Immature natural killer cell (primary cell): ENCODE data around the gene WDR5. TPM values are rescaled to one million over a fixed set of nuclear protein-coding genes. Genes with fewer than 3 reads are reported as not detected.

Source experiments
- DNase-seq, 3 donors: peaks; one replicate each; pipeline ENCODE4 v3.0.0; 2022; ENCODE audit warnings: mixed read lengths in 1 of 3
- H3K27ac Mint-ChIP-seq, 6 donors: one replicate each; pipeline ENCODE4 v1.8.0; 2020; ENCODE audit warnings: mixed read lengths in 6 of 6, mild to moderate bottlenecking in 5 of 6, inconsistent platforms in 4 of 6, moderate library complexity in 3 of 6
- H3K27me3 Mint-ChIP-seq, 3 donors: one replicate each; pipeline ENCODE4 v1.8.0; 2020 to 2021; ENCODE audit warnings: low read depth in 3 of 3, mild to moderate bottlenecking in 3 of 3, mixed read lengths in 3 of 3, moderate library complexity in 3 of 3, inconsistent platforms in 1 of 3
- H3K36me3 Mint-ChIP-seq, 3 donors: one replicate each; pipeline ENCODE4 v1.8.0; 2020; ENCODE audit warnings: mixed read lengths in 3 of 3, inconsistent platforms in 2 of 3, mild to moderate bottlenecking in 2 of 3
- H3K4me1 Mint-ChIP-seq, 2 donors: one replicate each; pipeline ENCODE4 v1.8.0; 2020; ENCODE audit warnings: inconsistent platforms in 2 of 2, mild to moderate bottlenecking in 2 of 2, mixed read lengths in 2 of 2, moderate library complexity in 1 of 2
- H3K4me3 Mint-ChIP-seq, 5 donors: one replicate each; pipeline ENCODE4 v1.8.0; 2020; ENCODE audit warnings: mild to moderate bottlenecking in 5 of 5, mixed read lengths in 5 of 5, inconsistent platforms in 3 of 5, moderate library complexity in 3 of 5
- H3K9me3 Mint-ChIP-seq, 6 donors: one replicate each; pipeline ENCODE4 v1.8.0; 2020; ENCODE audit warnings: mild to moderate bottlenecking in 6 of 6, mixed read lengths in 6 of 6, inconsistent platforms in 4 of 6, moderate library complexity in 3 of 6
- polyA plus RNA-seq, 3 donors: library from polyadenylated mRNA; unstranded; fragments of 300-500 nt; fragmentation: Illumina TruSeq; gene quantifications; one replicate each; pipeline ENCODE4 v1.2.3, GENCODE V29; 2021

WDR5 gene
- polyA plus RNA-seq, 3 donors from 2014 or later: 11.2 to 15.1 (median 14.7) TPM

GRCh38 chr9:134176599-134176968 is 40.7 kb downstream of the WDR5 start:
- Mint-ChIP-seq H3K36me3 (no peaks in the 10 kb centered on the region), H3K27ac (no peak overlapping the region), H3K4me1 (peaks cover 25 to 26% of the 10 kb centered on the region in 2 donors), H3K9me3 (no peaks in the 10 kb centered on the region), H3K27me3 (peaks cover 8% of the 10 kb centered on the region in 3 donors), H3K4me3 (no peak overlapping the region)
- no peak for DNase-seq

DNA sequence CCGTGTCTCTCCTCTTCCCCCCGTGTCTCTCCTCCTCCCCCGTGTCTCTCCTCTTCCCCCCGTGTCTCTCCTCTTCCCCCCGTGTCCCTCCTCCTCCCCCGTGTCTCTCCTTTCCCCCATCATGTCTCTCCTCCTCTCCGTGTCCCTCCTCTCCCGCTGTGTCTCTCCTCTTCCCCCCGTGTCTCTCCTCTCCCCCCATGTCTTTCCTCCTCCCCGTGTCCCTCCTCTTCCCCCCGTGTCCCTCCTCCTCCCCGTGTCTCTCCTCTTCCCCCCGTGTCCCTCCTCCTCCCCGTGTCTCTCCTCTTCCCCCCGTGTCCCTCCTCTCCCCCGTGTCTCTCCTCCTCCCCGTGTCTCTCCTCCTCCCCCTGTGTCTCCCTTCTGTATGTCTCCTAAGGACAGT is 41.3 kb downstream of the WDR5 start:
- H3K36me3 Mint-ChIP-seq: no peaks in the 10 kb centered on the region
- H3K9me3 Mint-ChIP-seq: no peaks in the 10 kb centered on the region
- no peak for DNase-seq
- peaks cover 31 to 32% of the 10 kb centered on the region in 2 donors for H3K4me1 Mint-ChIP-seq
- H3K4me3 Mint-ChIP-seq: no peak overlapping the region
- H3K27ac Mint-ChIP-seq: no peak overlapping the region
- H3K27me3 Mint-ChIP-seq: peaks cover 11 to 14% (median 14%) of the 10 kb centered on the region in 3 donors

DNA sequence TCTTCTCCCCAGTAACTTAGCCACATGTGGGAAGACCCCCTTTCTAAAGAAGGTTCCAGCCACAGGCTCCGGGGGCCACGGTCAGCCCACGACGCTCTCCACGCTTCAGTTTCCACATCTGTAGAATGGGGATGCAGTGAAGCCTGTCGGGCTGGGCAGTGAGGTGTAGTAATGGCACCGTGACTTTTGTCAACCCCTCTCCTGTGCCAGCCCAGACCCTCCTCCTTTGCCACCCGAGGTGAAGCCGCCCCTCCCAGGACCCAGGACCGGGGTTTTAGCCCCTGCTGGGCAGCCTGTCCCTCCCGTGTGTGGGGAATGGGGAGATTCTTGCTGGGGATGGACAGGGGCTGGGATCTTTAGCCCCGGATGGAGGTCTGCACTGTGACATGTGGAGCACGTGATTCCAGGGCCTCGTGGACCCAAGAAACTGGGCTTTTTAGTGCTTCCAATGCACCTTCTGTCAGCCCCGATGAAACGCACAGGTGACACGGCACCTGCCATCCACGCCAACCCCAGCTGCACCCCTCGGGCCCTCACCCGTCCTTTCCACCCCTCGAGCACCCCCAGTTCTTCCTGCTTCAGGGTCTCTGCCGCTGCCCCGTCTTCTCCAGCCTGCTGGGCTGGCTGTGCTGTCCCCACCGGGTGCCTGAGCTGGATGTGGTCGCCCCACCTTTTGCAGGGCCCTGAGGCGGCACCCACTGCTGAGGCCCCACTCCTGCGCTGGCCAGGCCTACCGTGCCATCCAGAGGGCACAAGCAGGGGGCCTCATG is 41.9 kb downstream of the WDR5 start:
- Mint-ChIP-seq H3K27me3 (peaks cover 17 to 20% (median 20%) of the 10 kb centered on the region in 3 donors), H3K36me3 (no peaks in the 10 kb centered on the region), H3K4me1 (peaks cover 38% of the 10 kb centered on the region in 2 donors), H3K4me3 (no peak overlapping the region), H3K27ac (no peak overlapping the region), H3K9me3 (peaks cover 0 to 2% (median 0%) of the 10 kb centered on the region in 6 donors)
- no peak for DNase-seq

DNA sequence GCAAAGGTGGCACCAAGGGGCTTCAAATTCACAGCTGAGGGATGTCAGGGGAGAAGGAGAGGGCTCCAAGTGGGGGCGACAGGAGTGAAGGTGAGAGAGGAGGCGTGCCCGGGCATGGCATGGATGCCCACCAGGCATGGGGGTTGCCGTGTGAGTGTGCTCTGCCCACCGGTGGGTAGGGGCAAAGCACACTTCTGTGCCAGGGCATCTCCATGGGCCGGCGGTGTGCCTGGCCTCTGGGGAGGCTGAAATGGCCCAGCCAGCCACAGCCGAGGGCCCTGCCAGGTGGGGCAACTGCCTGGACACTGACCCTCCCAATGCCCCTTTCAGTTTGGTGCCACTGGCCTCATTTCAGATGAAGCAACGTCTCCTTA is 42.5 kb downstream of the WDR5 start:
- no peak overlapping the region for H3K27ac Mint-ChIP-seq
- H3K9me3 Mint-ChIP-seq: peaks cover 0 to 2% (median 0%) of the 10 kb centered on the region in 6 donors
- no peak for DNase-seq
- H3K27me3 Mint-ChIP-seq: peaks cover 16 to 22% (median 21%) of the 10 kb centered on the region in 3 donors
- no peaks in the 10 kb centered on the region for H3K36me3 Mint-ChIP-seq
- H3K4me3 Mint-ChIP-seq: no peak overlapping the region
- H3K4me1 Mint-ChIP-seq: peaks cover 38 to 41% of the 10 kb centered on the region in 2 donors

DNA sequence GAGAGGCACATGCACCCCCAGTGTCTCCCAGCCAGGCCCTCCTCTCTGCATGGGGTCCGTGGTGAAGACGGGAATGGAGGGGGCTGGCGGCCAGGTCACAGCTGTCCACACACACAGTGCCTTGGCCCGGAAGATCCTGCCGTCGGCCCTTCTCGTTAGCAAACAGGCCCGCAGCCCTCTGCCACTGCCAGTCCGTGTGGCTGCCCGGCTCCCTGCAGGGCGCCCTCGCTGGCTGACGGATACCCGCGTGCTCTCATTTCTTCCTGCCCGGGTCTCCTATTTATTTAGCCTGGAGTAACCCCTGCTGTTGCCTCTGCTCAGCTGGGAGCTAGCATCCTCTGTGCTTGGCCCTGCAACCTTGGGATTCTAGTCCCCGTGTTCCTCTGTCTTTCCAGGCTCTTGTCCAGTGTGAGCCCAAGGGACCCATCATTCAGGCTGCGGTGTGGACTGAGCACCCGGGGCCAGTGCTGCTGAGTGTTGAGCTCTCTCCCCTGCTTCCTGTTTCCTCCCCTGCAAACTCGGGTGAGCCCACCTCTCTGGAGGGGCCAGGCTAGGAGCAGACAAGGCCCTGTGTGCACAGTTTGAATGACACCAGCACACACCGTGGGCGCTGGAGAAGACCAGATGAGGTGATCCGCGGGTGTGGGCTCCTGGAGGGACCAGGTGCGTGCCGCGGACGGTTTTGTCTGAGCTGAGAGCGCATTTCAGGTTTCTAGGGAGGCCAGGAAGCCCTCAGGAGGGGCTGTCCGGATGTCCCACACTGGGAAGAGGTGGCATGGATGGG is 43.1 kb downstream of the WDR5 start:
- Mint-ChIP-seq H3K36me3 (no peaks in the 10 kb centered on the region), H3K4me3 (peak overlapping the region in 1 of 5 donors; percentile 42), H3K9me3 (peaks cover 0 to 2% (median 0%) of the 10 kb centered on the region in 6 donors), H3K4me1 (peaks cover 38 to 41% of the 10 kb centered on the region in 2 donors), H3K27me3 (peaks cover 16 to 22% (median 21%) of the 10 kb centered on the region in 3 donors), H3K27ac (peak overlapping the region in 1 of 6 donors; percentile 7)
- no peak for DNase-seq

DNA sequence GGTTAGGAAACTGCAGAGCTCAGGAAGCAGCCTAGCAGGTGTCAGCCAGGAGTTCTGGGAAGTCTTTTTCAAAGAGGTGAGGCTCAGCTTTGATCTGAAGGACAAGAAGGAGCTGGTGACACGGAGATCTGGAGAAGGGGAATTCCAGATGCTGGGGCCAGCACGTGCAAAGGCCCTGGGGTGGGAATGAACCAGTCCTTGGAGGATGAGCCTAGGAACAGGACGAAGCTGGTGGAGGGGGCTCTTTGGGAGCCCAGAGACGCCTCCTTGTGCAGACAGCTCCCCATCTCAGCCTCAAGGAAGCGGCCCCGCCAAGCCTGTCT is 43.7 kb downstream of the WDR5 start:
- peaks cover 0 to 2% (median 0%) of the 10 kb centered on the region in 6 donors for H3K9me3 Mint-ChIP-seq
- H3K36me3 Mint-ChIP-seq: no peaks in the 10 kb centered on the region
- H3K27ac Mint-ChIP-seq: no peak overlapping the region
- H3K4me3 Mint-ChIP-seq: peak overlapping the region in 2 of 5 donors; percentile 42 to 49
- no peak for DNase-seq
- H3K4me1 Mint-ChIP-seq: peaks cover 38 to 41% of the 10 kb centered on the region in 2 donors
- H3K27me3 Mint-ChIP-seq: peaks cover 16 to 22% (median 21%) of the 10 kb centered on the region in 3 donors

- H3K36me3 Mint-ChIP-seq: no peaks in the 10 kb centered on the region
- H3K4me3 Mint-ChIP-seq: peak overlapping the region in 4 of 5 donors; percentile 12 to 71 (median 55)
- H3K27me3 Mint-ChIP-seq: peaks cover 16 to 22% (median 21%) of the 10 kb centered on the region in 3 donors
- peaks cover 0 to 2% (median 0%) of the 10 kb centered on the region in 6 donors for H3K9me3 Mint-ChIP-seq
- peak overlapping the region in 1 of 6 donors; percentile 53 for H3K27ac Mint-ChIP-seq
- DNase-seq: no peak
- H3K4me1 Mint-ChIP-seq: peaks cover 38 to 41% of the 10 kb centered on the region in 2 donors
These were observed 44.3 kb downstream of the WDR5 start for GRCh38 chr9:134179918-134180785.

DNA sequence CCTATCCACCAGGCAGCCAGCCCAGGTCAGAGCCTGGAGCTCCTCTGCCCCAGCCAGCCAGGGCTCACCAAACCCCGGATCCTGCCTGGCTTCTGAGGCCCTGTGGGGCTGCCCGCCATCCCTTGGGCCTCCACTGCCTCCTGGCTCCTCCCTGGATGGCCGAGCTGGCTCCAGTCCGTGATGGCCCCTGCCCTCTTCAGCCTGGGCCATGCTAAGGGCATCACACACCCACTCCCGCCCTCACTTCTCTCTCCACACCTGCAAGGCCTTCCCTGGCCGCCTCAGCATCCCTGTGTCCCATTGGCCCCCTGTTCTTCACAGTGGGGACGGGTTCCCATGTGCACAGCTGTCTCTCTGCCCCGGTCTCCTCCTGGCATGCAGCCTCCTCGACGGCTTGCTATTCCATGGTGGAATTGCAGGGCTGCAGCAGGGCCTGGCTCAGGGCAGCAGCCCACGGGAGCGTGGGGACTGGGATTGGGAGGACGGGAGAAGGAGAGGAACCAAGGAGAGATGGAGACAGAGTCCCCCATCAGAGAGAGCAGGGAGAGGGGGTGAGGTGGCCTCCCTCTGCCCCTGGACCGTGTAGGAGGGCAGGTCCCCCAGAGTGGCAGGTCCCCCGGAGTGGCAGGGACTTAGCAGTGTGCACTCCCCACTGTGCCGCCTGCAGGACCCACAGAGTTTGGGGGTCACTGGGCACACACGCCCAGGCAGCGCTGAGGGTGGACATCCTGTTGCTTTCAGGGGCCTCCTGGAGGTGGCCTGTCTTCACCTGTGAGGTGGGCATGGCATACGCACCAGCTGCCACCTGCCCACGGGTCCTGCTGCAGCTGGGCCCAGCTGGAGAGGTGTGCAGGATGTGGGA is 45.1 kb downstream of the WDR5 start:
- peak overlapping the region; percentile 49 to 80 (median 71) for H3K4me3 Mint-ChIP-seq
- no peak for DNase-seq
- peaks cover 0 to 2% (median 0%) of the 10 kb centered on the region in 6 donors for H3K9me3 Mint-ChIP-seq
- H3K27me3 Mint-ChIP-seq: peaks cover 16 to 27% (median 25%) of the 10 kb centered on the region in 3 donors
- H3K36me3 Mint-ChIP-seq: no peaks in the 10 kb centered on the region
- H3K4me1 Mint-ChIP-seq: peaks cover 45 to 50% of the 10 kb centered on the region in 2 donors
- H3K27ac Mint-ChIP-seq: peak overlapping the region in 1 of 6 donors; percentile 59

GRCh38 chr9:134181648-134182034 is 45.8 kb downstream of the WDR5 start:
- peak; percentile 54 to 63 (median 60) for DNase-seq
- H3K4me3 Mint-ChIP-seq: peak overlapping the region; percentile 41 to 80 (median 73)
- H3K4me1 Mint-ChIP-seq: peaks cover 50 to 56% of the 10 kb centered on the region in 2 donors
- peaks cover 0 to 2% (median 0%) of the 10 kb centered on the region in 6 donors for H3K9me3 Mint-ChIP-seq
- peaks cover 19 to 32% (median 30%) of the 10 kb centered on the region in 3 donors for H3K27me3 Mint-ChIP-seq
- no peaks in the 10 kb centered on the region for H3K36me3 Mint-ChIP-seq
- H3K27ac Mint-ChIP-seq: peak overlapping the region; percentile 19 to 83 (median 73)

DNA sequence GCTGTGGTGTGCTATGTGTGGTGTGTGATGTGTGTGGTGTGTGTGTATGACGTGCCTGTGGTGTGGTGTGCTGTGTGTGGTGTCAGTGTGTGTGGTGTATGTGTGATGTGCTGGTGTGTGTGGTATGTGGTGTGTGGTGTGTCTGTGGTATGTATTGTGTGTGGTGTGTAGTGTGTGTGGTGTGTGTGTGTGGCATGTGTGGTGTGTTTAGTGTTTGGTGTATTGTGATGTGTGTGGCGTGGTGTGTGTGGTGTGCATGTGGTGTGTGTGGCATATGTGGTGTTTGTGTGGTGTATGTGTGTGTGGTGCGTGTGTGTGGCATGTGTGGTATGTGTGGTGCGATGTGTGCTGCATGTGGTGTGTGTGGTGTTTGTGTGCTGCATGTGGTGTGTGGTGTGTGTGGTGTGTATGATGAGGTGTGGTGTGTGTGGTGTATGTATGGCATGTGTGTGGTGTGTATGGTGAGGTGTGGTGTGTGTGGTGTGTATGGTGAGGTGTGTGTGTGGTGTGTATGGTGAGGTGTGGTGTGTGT is 46.7 kb downstream of the WDR5 start:
- Mint-ChIP-seq H3K27me3 (peaks cover 19 to 33% (median 30%) of the 10 kb centered on the region in 3 donors), H3K4me3 (peak overlapping the region; percentile 19 to 80 (median 69)), H3K27ac (peak overlapping the region; percentile 47 to 93 (median 68)), H3K36me3 (no peaks in the 10 kb centered on the region), H3K9me3 (peaks cover 0 to 2% (median 0%) of the 10 kb centered on the region in 6 donors), H3K4me1 (peaks cover 50 to 57% of the 10 kb centered on the region in 2 donors)
- peak in 2 of 3 donors; percentile 44 to 47 for DNase-seq

DNA sequence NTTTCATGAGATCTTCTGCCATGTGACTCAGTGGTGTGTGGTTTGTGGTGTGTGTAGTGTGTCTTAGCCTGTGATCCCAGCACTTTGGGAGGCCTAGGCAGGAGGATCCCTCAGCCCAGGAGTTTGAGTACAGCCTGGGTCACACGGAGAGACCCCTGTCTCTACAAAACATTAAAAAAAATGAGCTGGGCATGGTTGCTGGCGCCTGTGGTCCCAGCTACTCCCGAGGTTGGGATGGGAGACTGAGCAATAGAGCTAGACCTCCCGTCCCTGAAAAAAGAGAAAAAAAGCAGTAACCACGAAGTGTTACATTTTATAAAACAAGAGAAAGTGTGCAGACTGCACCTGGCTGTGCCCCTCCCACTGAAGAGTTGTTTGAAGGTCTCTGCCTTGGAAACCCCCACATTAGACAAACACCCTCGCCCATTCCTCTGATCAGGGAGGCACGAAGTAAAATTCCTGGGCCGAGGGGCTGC is 49.7 kb downstream of the WDR5 start:
- peak; percentile 55 to 59 (median 56) for DNase-seq
- peak overlapping the region; percentile 63 to 84 (median 82) for H3K27ac Mint-ChIP-seq
- H3K4me3 Mint-ChIP-seq: peak overlapping the region in 3 of 5 donors; percentile 2 to 70 (median 35)
- no peaks in the 10 kb centered on the region for H3K36me3 Mint-ChIP-seq
- H3K9me3 Mint-ChIP-seq: peaks cover 0 to 2% (median 0%) of the 10 kb centered on the region in 6 donors
- peaks cover 34 to 41% of the 10 kb centered on the region in 2 donors for H3K4me1 Mint-ChIP-seq
- H3K27me3 Mint-ChIP-seq: peaks cover 14 to 30% (median 22%) of the 10 kb centered on the region in 3 donors

DNA sequence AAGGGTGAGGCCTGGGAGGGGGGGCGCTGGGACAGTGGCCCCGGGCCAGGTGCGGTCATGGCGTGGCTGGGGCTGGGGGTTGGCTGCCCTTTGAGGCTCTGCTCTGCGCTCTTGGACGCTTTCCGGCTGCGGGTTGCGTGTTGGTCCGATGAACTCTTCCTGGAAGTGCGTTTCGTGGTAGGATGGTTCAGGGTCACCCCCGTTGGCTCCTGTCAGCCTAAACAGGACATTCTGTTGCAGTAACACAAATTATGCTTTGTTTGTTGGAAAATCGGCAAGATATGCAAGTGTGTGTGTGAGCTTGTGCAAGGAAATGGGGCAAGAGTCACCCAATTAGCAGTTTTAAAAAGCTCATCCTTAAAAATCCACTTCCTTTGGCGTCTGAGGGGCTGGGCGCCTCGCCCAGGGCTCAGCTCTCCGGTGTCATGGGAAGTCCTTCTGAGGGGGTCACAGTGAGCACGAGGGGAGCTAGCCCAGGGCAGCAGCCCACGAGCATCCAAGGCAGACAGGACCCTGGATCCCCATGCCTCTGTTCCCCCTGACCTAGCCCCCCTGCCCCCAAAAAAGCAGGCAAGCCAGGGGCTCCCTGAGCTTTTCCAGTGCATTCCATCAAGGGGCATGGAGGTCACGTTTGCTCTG is 50.7 kb downstream of the WDR5 start:
- Mint-ChIP-seq H3K27ac (peak overlapping the region in 2 of 6 donors; percentile 28 to 66), H3K4me1 (peaks cover 25 to 31% of the 10 kb centered on the region in 2 donors), H3K36me3 (no peaks in the 10 kb centered on the region), H3K9me3 (peaks cover 0 to 2% (median 0%) of the 10 kb centered on the region in 6 donors), H3K27me3 (peaks cover 13 to 27% (median 22%) of the 10 kb centered on the region in 3 donors), H3K4me3 (peak overlapping the region in 2 of 5 donors; percentile 4 to 11)
- DNase-seq: no peak
